Right hindlimb (tissue), 1 donor: ENCODE measurements around the gene AXL.
"Not testable (repeated sequence)": the region's sequence is repeated elsewhere in the genome, so short reads cannot be mapped to it uniquely, and the experiment has no call there.

ENCODE experiments used
- DNase-seq: peaks from one replicate; pipeline ENCODE4 v3.0.0-alpha.2; 2018

AXL gene

GRCh38 chr19:41218615-41219507 is at the start of gene AXL:
TSS of gene AXL (plus strand) at chr19:41219223. CDS start at chr19:41219393, 170 bp downstream.
- peak; percentile 93 for DNase-seq

- DNase-seq = no peak
Observed at GRCh38 chr19:41172297-41173164, 46.5 kb upstream of the AXL start.

- no peak for DNase-seq
Observed at GRCh38 chr19:41174297-41174928, 44.6 kb upstream of the AXL start.

- no peak for DNase-seq
Observed at GRCh38 chr19:41175801-41176777, 42.9 kb upstream of the AXL start.

GRCh38 chr19:41180173-41180572 is 38.9 kb upstream of the AXL start:
- DNase-seq = not testable (repeated sequence)

GRCh38 chr19:41186971-41187883 is 31.8 kb upstream of the AXL start:
- DNase-seq = no peak

GRCh38 chr19:41187884-41188279 is 31.1 kb upstream of the AXL start:
- DNase-seq = no peak

- no peak for DNase-seq
Observed at GRCh38 chr19:41189425-41190065, 29.5 kb upstream of the AXL start.

GRCh38 chr19:41192574-41193429 is 26.2 kb upstream of the AXL start, which contains the start of gene CYP2S1:
TSS of gene CYP2S1 (plus strand) at chr19:41193219. CDS start at chr19:41193265, 46 bp downstream.
- no peak for DNase-seq

GRCh38 chr19:41193430-41194156 is 25.4 kb upstream of the AXL start:
- DNase-seq = no peak

- no peak for DNase-seq
Observed at GRCh38 chr19:41194157-41194552, 24.9 kb upstream of the AXL start.

GRCh38 chr19:41195675-41196497 is 23.1 kb upstream of the AXL start:
- DNase-seq = no peak

GRCh38 chr19:41198559-41198958 is 20.5 kb upstream of the AXL start:
- DNase-seq = no peak

GRCh38 chr19:41203371-41203770 is 15.7 kb upstream of the AXL start:
- no peak for DNase-seq

- DNase-seq = peak; percentile 88
Observed at GRCh38 chr19:41204338-41204737, 14.7 kb upstream of the AXL start.

GRCh38 chr19:41205995-41206394 is 13.0 kb upstream of the AXL start:
- DNase-seq = no peak

GRCh38 chr19:41206456-41206855 is 12.6 kb upstream of the AXL start:
- DNase-seq = no peak
